GM18858 (cell line): ENCODE data around the gene GHRH.

Source experiments
- ATAC-seq: cut with Tn5 transposase; IDR thresholded peaks from one replicate; pipeline ENCODE4 v1.9.1; 2021; ENCODE audit not compliant: unreplicated experiment

GHRH gene

GRCh38 chr20:37291724-37292126 is 30.1 kb upstream of the GHRH start:
- ATAC-seq: no peak

- ATAC-seq: no peak
Measured at GRCh38 chr20:37290158-37290810, 28.7 kb upstream of the GHRH start.

- no peak for ATAC-seq
Measured at GRCh38 chr20:37288091-37288490, 26.5 kb upstream of the GHRH start.

- no peak for ATAC-seq
Measured at GRCh38 chr20:37285664-37286374, 24.2 kb upstream of the GHRH start.

GRCh38 chr20:37284691-37285161 is 23.1 kb upstream of the GHRH start:
- no peak for ATAC-seq

- no peak for ATAC-seq
Measured at GRCh38 chr20:37283530-37284195, 22.0 kb upstream of the GHRH start.

GRCh38 chr20:37282556-37282955 is 20.9 kb upstream of the GHRH start:
- no peak for ATAC-seq

GRCh38 chr20:37280403-37280802 is 18.8 kb upstream of the GHRH start:
- ATAC-seq: no peak

GRCh38 chr20:37279820-37280219 is 18.2 kb upstream of the GHRH start:
- ATAC-seq: no peak

GRCh38 chr20:37278966-37279590 is 17.5 kb upstream of the GHRH start:
- no peak for ATAC-seq

GRCh38 chr20:37277253-37277593 is 15.6 kb upstream of the GHRH start:
- ATAC-seq: no peak

GRCh38 chr20:37276494-37277252 is 15.1 kb upstream of the GHRH start:
- peak; percentile 46 for ATAC-seq

- no peak for ATAC-seq
Measured at GRCh38 chr20:37274851-37275524, 13.4 kb upstream of the GHRH start.

- no peak for ATAC-seq
Measured at GRCh38 chr20:37273988-37274387, 12.4 kb upstream of the GHRH start.

- ATAC-seq: no peak
Measured at GRCh38 chr20:37271421-37271768, 9.8 kb upstream of the GHRH start.

- peak; percentile 59 for ATAC-seq
Measured at GRCh38 chr20:37270576-37271420, 9.2 kb upstream of the GHRH start.

GRCh38 chr20:37267667-37268313 is 6.2 kb upstream of the GHRH start:
- ATAC-seq: no peak

- no peak for ATAC-seq
Measured at GRCh38 chr20:37266940-37267666, 5.5 kb upstream of the GHRH start.
